Epithelial cell of esophagus (primary cell): ENCODE measurements around the gene MAD1L1.

Experiments used
- DNase-seq: peaks from one replicate; pipeline ENCODE4 v3.0.0; 2010; ENCODE audit warnings: low read depth
- H3K4me3 ChIP-seq: 2 replicates; pipeline ENCODE4 v1.5.1; 2011; ENCODE audit warnings: mild to moderate bottlenecking, low read length, control low read depth
- TF ChIP-seq, protein P1 (sequence below): IDR thresholded peaks from 2 replicates; pipeline ENCODE4 v1.5.1; 2011; ENCODE audit warnings: low read depth, mild to moderate bottlenecking, low read length, control low read depth, inconsistent platforms; ENCODE audit not compliant: insufficient read depth; ENCODE audit errors: missing control alignments

The MAD1L1 gene

GRCh38 chr7:1809070-1809469, 423.7 kb downstream of the MAD1L1 start:
- TF ChIP-seq, protein P1, sequence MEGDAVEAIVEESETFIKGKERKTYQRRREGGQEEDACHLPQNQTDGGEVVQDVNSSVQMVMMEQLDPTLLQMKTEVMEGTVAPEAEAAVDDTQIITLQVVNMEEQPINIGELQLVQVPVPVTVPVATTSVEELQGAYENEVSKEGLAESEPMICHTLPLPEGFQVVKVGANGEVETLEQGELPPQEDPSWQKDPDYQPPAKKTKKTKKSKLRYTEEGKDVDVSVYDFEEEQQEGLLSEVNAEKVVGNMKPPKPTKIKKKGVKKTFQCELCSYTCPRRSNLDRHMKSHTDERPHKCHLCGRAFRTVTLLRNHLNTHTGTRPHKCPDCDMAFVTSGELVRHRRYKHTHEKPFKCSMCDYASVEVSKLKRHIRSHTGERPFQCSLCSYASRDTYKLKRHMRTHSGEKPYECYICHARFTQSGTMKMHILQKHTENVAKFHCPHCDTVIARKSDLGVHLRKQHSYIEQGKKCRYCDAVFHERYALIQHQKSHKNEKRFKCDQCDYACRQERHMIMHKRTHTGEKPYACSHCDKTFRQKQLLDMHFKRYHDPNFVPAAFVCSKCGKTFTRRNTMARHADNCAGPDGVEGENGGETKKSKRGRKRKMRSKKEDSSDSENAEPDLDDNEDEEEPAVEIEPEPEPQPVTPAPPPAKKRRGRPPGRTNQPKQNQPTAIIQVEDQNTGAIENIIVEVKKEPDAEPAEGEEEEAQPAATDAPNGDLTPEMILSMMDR = no peak
- DNase-seq = no peak
- H3K4me3 ChIP-seq = no peak overlapping the region

GRCh38 chr7:1807821-1808600, 424.7 kb downstream of the MAD1L1 start:
- TF ChIP-seq, protein P1 = no peak
- H3K4me3 ChIP-seq = no peak overlapping the region
- no peak for DNase-seq

GRCh38 chr7:1806354-1806753, 426.4 kb downstream of the MAD1L1 start:
- no peak overlapping the region for H3K4me3 ChIP-seq
- TF ChIP-seq, protein P1 = no peak
- no peak for DNase-seq

DNA sequence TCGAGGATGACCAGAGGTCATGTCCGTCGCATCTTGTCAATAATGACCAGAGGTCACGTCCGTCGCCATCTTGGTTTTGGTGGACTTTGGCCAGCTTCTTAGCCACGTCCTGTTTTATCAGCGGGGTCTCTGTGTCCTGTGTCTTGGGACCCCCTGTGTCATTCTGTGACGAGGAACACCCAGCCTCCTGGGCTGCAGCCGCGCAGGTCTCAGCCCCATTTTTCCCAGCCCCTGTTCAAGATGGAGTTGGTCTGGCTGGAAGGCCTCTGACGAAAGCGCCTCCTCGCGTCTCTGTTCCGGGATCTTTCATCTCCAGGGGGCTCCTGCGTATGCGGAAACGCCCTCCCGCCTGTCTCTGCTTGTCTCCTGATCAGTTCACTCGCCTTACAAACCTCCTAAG, 428.4 kb downstream of the MAD1L1 start:
- DNase-seq = no peak
- no peak overlapping the region for H3K4me3 ChIP-seq
- TF ChIP-seq, protein P1 = no peak

DNA sequence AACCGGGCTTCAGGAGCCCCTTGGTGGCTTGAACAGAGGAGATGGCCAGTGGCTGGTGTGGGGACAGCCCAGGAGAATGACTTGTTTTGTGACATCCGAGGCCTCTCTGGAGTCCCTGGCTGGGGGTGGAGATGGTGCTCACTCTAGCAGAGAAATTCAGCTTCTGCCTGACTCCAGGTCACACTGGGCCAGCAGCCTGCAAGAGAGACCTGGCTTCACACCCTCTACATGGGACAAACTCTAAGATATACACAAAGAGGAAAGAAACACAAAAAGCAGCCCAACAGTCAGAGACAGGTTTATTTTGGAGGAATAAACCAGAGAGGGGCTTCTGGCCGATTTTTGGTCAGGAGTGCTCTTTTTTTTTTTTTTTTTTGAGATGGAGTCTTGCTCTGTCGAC, 429.8 kb downstream of the MAD1L1 start:
- no peak for DNase-seq
- TF ChIP-seq, protein P1 = no peak
- no peak overlapping the region for H3K4me3 ChIP-seq

- H3K4me3 ChIP-seq = no peak overlapping the region
- TF ChIP-seq, protein P1 = no peak
- DNase-seq = no peak
Measured at GRCh38 chr7:1800902-1801301, 431.8 kb downstream of the MAD1L1 start.

DNA sequence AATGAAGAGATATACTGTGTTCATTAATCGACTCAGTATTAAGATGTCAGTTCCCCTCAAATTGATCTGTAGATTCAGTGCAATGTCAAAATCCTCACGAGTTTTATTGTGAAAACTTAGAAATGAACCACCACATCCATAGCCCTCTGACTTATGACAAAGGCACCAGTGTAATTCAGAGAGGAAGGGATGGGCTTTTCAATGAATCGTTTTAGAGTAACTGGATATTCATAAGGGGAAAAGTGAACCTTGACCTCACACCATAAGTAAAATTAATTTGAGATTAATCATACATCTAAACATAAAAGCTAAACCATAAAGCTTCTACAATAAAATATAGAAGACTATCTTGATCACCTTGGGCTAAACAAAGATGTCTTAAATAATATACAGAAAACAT, 434.6 kb downstream of the MAD1L1 start:
- no peak overlapping the region for H3K4me3 ChIP-seq
- no peak for DNase-seq
- TF ChIP-seq, protein P1 = no peak
